A673 (cell line): ENCODE measurements around the gene UCP2. TPM values are rescaled to one million over a fixed set of nuclear protein-coding genes. Genes with fewer than 3 reads are reported as not detected.

Experiments
- BruUV-seq: library from RNA; stranded (reverse); fragments of 400-500 nt; replicated peaks from 2 replicates; lab custom pipeline; 2021; lab: Mats Ljungman, UMichigan
- CTCF ChIA-PET: fragments of 300-600 bp; sonication (Branson Sonifier 250); formaldehyde crosslinking; loops from one replicate; lab custom pipeline; 2022; ENCODE audit warnings: antibody characterized with exemption; lab: Charles Lee
- POLR2A ChIA-PET: fragments of 300-600 bp; sonication (Branson Sonifier 250); formaldehyde crosslinking; loops from one replicate; lab custom pipeline; 2022; ENCODE audit warnings: antibody characterized with exemption; ENCODE audit not compliant: low non-redundant PET; lab: Charles Lee
- DNase-seq: peaks from one replicate; pipeline ENCODE4 v3.0.0-alpha.2; 2015; ENCODE audit warnings: low spot score
- H3K27ac ChIP-seq: fragments of 200-600 bp; sonication (generic); 2 replicates; pipeline ENCODE4 v1.5.1; 2016; ENCODE audit warnings: mixed run types, low read depth, mild to moderate bottlenecking, mixed read lengths, antibody characterized with exemption, low read length; ENCODE audit not compliant: poor library complexity, severe bottlenecking
- H3K27me3 ChIP-seq: fragments of 200-600 bp; sonication (generic); replicated peaks from 2 replicates; pipeline ENCODE4 v1.6.1; 2017; ENCODE audit warnings: mixed run types, low read depth, mild to moderate bottlenecking, mixed read lengths, antibody characterized with exemption, low read length; ENCODE audit not compliant: insufficient read depth, poor library complexity
- H3K36me3 ChIP-seq: fragments of 200-600 bp; sonication (generic); 2 replicates; pipeline ENCODE4 v1.6.1; 2016; ENCODE audit warnings: mixed run types, mild to moderate bottlenecking, mixed read lengths, antibody characterized with exemption, low read length; ENCODE audit not compliant: insufficient read depth, poor library complexity, severe bottlenecking
- H3K4me1 ChIP-seq: fragments of 200-600 bp; sonication (generic); 2 replicates; pipeline ENCODE4 v1.6.1; 2017; ENCODE audit warnings: mixed run types, mild to moderate bottlenecking, mixed read lengths, antibody characterized with exemption, low read length; ENCODE audit not compliant: insufficient read depth, poor library complexity, severe bottlenecking
- H3K4me3 ChIP-seq: fragments of 200-600 bp; sonication (generic); 2 replicates; pipeline ENCODE4 v1.5.1; 2016; ENCODE audit warnings: low read depth, mixed run types, mild to moderate bottlenecking, mixed read lengths, low read length; ENCODE audit not compliant: poor library complexity, severe bottlenecking
- H3K9me3 ChIP-seq: fragments of 200-600 bp; sonication (generic); 2 replicates; pipeline ENCODE4 v1.6.1; 2016; ENCODE audit warnings: mixed run types, low read depth, mild to moderate bottlenecking, mixed read lengths, antibody characterized with exemption, low read length; ENCODE audit not compliant: poor library complexity, severe bottlenecking
- EZH2 ChIP-seq: fragments of 200-600 bp; sonication (generic); IDR thresholded peaks from 2 replicates; pipeline ENCODE4 v1.6.1; 2017; ENCODE audit warnings: borderline replicate concordance, low read depth, mild to moderate bottlenecking, mixed read lengths, antibody characterized with exemption, low read length; ENCODE audit not compliant: poor library complexity, severe bottlenecking
- intact Hi-C: fragments of 100-400 bp; cut with micrococcal nuclease; formaldehyde crosslinking; loops from one replicate; pipeline ENCODE4 v1.10.0; 2022; ENCODE audit not compliant: unreplicated experiment
- total RNA-seq: library from RNA; stranded (reverse); gene quantifications from 2 replicates; pipeline ENCODE4 v1.2.3, GENCODE V29; 2021
- TF ChIP-seq, protein P1 (sequence below): fragments of 300-800, 200-600 bp; sonication (generic); conservative IDR thresholded peaks from 2 replicates; pipeline ENCODE4 v1.5.1; 2017; ENCODE audit warnings: low read depth, mild to moderate bottlenecking, antibody characterized with exemption, low read length, moderate library complexity, mixed read lengths

The UCP2 gene
- total RNA-seq, 1 experiment from 2014 or later, result 88.5 TPM

DNA sequence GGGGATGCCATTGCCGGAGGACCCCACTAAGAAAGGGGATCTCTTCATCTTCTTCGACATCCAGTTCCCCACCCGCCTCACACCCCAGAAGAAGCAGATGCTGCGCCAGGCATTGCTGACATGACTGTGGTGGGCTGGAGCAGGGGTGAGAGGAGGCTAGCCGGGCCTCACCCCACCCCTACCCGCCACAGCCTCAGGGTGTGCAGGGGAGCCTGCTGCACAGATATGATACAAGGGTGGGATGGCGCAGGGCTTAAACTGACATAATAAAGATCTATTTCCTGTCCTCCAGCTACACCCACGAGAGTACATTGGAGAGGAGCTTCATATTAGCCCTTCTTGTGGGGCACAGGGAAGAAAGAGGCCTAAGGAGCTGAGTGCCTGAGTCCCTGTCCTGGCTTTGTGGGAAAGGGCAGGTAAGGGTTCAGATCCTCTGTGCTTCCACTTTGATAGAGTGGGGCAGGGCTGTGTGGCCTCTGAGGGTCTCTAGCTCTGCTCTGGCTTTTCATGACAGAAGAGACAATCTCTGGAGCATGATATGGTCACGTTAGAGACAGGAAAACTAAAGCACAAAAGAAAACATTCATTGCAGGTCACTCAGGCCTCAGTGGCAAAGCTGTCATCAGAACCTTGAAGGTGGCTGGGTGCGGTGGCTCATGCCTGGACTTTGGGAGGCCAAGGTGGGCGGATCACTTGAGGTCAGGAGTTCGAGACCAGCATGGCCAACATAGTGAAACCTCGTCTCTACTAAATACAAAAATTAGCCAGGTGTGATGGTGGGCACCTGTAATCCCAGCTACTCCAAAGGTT lies 12.4 kb downstream of the UCP2 start:
- Histone ChIP-seq H3K9me3 (no peaks in the 10 kb centered on the region), H3K36me3 (peaks cover 14% of the 10 kb centered on the region), H3K27ac (no peak overlapping the region), H3K4me3 (no peak overlapping the region), H3K27me3 (no peaks in the 10 kb centered on the region), H3K4me1 (no peaks in the 10 kb centered on the region)
- intact Hi-C loops, result loop anchor here (5.0 to 10.0 kb wide), 2 partner anchors 355 to 477 kb away; no protein-coding TSS in a partner anchor
- CTCF ChIA-PET, result no interaction called here
- TF ChIP-seq EZH2, result no peak
- TF ChIP-seq, protein P1, sequence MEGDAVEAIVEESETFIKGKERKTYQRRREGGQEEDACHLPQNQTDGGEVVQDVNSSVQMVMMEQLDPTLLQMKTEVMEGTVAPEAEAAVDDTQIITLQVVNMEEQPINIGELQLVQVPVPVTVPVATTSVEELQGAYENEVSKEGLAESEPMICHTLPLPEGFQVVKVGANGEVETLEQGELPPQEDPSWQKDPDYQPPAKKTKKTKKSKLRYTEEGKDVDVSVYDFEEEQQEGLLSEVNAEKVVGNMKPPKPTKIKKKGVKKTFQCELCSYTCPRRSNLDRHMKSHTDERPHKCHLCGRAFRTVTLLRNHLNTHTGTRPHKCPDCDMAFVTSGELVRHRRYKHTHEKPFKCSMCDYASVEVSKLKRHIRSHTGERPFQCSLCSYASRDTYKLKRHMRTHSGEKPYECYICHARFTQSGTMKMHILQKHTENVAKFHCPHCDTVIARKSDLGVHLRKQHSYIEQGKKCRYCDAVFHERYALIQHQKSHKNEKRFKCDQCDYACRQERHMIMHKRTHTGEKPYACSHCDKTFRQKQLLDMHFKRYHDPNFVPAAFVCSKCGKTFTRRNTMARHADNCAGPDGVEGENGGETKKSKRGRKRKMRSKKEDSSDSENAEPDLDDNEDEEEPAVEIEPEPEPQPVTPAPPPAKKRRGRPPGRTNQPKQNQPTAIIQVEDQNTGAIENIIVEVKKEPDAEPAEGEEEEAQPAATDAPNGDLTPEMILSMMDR, result no peak
- POLR2A ChIA-PET, result interaction anchor here (1.1 kb wide), 1 partner anchor 12 kb away, joined by 4 read pairs; the partner anchor contains the start of gene UCP2
- no TSS peak for BruUV-seq
- DNase-seq, result no peak

DNA sequence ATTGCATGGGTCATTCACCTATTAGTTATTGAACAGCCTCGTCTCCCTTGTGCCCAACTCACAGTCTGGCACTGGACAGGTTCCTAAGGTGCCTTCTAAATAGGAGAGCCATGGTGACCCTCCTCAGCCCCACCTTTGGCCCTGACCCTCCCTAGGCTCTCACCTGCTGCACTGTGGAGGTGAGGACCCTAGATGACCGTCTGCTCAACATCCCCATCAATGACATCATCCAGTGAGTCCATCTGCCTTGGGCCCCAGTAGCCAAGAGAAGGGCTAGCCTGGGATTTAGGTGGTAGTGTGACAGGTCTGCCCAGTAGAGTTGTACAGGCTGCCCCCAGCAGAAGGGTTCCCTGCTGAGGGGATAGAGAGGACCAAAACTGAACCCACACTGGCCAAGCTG lies 13.6 kb downstream of the UCP2 start:
- intact Hi-C loops, result loop anchor here (10.0 kb wide), 1 partner anchor 356 kb away; no protein-coding TSS in a partner anchor
- Histone ChIP-seq H3K9me3 (no peaks in the 10 kb centered on the region), H3K4me3 (no peak overlapping the region), H3K4me1 (peaks cover 8% of the 10 kb centered on the region), H3K27ac (no peak overlapping the region), H3K36me3 (peaks cover 3% of the 10 kb centered on the region), H3K27me3 (no peaks in the 10 kb centered on the region)
- CTCF ChIA-PET, result no interaction called here
- BruUV-seq, result no TSS peak
- TF ChIP-seq EZH2, result no peak
- TF ChIP-seq, protein P1, result no peak
- POLR2A ChIA-PET, result no interaction called here
- no peak for DNase-seq

DNA sequence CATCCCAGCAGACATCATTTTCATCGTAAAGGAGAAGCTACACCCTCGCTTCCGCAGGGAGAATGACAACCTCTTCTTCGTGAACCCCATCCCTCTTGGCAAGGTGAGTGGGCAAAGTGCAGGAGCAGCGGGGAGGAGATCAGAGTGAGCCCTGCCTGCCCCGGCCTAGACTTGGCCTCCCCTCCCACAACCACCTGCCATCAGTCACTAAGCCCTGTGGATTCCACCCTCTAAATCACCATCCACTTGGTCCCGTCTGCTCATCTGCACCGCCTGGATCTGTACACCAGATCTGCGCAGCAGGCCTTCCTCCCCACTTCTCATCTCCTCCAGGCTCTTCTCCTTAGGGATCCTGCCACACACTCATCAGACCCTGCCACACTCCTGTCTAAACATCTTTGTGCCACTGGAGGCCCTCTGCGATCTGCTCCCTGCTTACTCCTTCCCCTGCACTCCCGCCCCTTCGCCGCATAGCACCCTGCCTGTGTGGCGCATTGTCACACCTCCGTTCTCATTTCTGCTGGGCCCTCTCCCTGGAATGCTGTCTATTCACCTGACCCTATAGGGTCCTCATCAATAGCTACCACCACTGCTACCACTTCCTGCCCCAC lies 14.2 kb downstream of the UCP2 start:
- H3K27ac ChIP-seq, result no peak overlapping the region
- BruUV-seq, result no TSS peak
- ChIA-PET POLR2A (interaction anchor here (0.6 kb wide), 1 partner anchor 189 kb away, joined by 3 read pairs; no protein-coding TSS in a partner anchor), CTCF (no interaction called here)
- no peaks in the 10 kb centered on the region for H3K27me3 ChIP-seq
- TF ChIP-seq, protein P1, result no peak
- no peak for TF ChIP-seq EZH2
- no peaks in the 10 kb centered on the region for H3K9me3 ChIP-seq
- DNase-seq, result no peak
- H3K4me3 ChIP-seq, result no peak overlapping the region
- H3K4me1 ChIP-seq, result peaks cover 8% of the 10 kb centered on the region
- H3K36me3 ChIP-seq, result no peaks in the 10 kb centered on the region
- intact Hi-C loops, result loop anchor here (10.0 kb wide), 1 partner anchor 356 kb away; no protein-coding TSS in a partner anchor
